Rectal smooth muscle tissue (tissue), 1 donor: Measurements from ENCODE around the gene BRD3.

Source experiments
- H3K27ac ChIP-seq: one replicate; pipeline ENCODE4 v1.7.0; 2013; ENCODE audit warnings: low read depth, low read length, inconsistent platforms
- H3K27me3 ChIP-seq: one replicate; pipeline ENCODE4 v1.7.0; 2013; ENCODE audit warnings: low read length; ENCODE audit not compliant: control insufficient read depth, insufficient read depth
- H3K36me3 ChIP-seq: one replicate; pipeline ENCODE4 v1.7.0; 2013; ENCODE audit warnings: low read length; ENCODE audit not compliant: control insufficient read depth, insufficient read depth
- H3K4me1 ChIP-seq: one replicate; pipeline ENCODE4 v1.7.0; 2013; ENCODE audit warnings: low read length; ENCODE audit not compliant: control insufficient read depth, insufficient read depth
- H3K4me3 ChIP-seq: one replicate; pipeline ENCODE4 v1.7.0; 2013; ENCODE audit warnings: low read length
- H3K9ac ChIP-seq: one replicate; pipeline ENCODE4 v1.7.0; 2013; ENCODE audit warnings: low read length

BRD3 gene

GRCh38 chr9:134027561-134027960, 40.3 kb downstream of the BRD3 start:
- H3K4me3 ChIP-seq, result no peak overlapping the region
- H3K27ac ChIP-seq, result no peak overlapping the region
- H3K27me3 ChIP-seq, result no peaks in the 10 kb centered on the region
- H3K4me1 ChIP-seq, result peaks cover 9% of the 10 kb centered on the region
- no peak overlapping the region for H3K9ac ChIP-seq
- peaks cover 13% of the 10 kb centered on the region for H3K36me3 ChIP-seq

DNA sequence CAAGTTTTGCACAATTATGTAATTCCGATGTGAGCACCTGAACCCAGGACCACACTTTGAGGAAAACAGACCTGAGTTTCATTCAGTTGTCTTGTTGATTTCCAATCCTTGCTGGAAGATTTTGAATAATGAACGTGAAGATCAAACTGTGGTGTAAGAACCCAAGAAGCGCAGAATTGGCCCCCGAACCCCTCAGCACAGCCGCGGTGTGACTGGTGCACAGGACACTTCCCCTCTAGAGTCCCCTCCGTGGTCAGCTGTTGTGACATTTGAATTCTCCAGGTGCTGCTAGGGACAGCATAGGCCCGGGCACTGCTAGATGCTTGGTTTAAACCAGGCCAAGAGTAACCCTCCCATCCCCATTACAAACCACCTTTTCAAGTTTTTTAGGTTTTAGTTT, 40.8 kb downstream of the BRD3 start:
- Histone ChIP-seq H3K4me3 (no peak overlapping the region), H3K27me3 (no peaks in the 10 kb centered on the region), H3K9ac (no peak overlapping the region), H3K27ac (no peak overlapping the region), H3K36me3 (peaks cover 13% of the 10 kb centered on the region), H3K4me1 (peaks cover 9% of the 10 kb centered on the region)

DNA sequence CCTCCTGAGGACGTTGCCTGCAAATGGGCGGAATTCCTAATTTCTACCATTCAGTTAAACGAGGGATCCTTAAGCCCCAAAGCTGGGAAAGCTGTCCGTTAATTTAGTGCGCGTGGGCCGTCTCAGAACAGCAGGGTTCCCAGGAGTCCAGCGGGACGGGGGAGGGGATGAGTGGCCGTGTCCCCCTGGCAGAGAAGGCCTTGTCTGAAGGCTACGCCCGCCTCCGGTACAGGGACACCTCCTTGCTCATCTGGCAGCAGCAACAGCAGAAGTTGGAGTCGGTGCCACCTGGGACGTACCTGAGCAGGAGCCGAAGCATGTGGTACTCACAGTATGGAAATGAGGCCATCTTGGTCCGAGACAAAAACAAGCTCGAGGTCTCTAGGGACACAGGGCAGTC, 41.2 kb downstream of the BRD3 start:
- Histone ChIP-seq H3K9ac (no peak overlapping the region), H3K4me3 (no peak overlapping the region)

GRCh38 chr9:134025606-134026541, 42.0 kb downstream of the BRD3 start:
- Histone ChIP-seq H3K9ac (no peak overlapping the region), H3K27me3 (no peaks in the 10 kb centered on the region), H3K4me3 (peak overlapping the region; percentile 87), H3K36me3 (peaks cover 7% of the 10 kb centered on the region), H3K27ac (peak overlapping the region; percentile 55), H3K4me1 (peaks cover 9% of the 10 kb centered on the region)

More for the DNA sequence above, 41.2 kb downstream of the BRD3 start:
- H3K27me3 ChIP-seq, result no peaks in the 10 kb centered on the region
- peaks cover 9% of the 10 kb centered on the region for H3K4me1 ChIP-seq
- H3K27ac ChIP-seq, result no peak overlapping the region
- peaks cover 11% of the 10 kb centered on the region for H3K36me3 ChIP-seq

- H3K4me3 ChIP-seq, result peak within 1 kb of the TSS; percentile 87
- peaks cover 9% of the 10 kb centered on the region for H3K4me1 ChIP-seq
- H3K36me3 ChIP-seq, result peaks cover 7% of the 10 kb centered on the region
- no peak within 1 kb of the TSS for H3K9ac ChIP-seq
- peak within 1 kb of the TSS; percentile 55 for H3K27ac ChIP-seq
- H3K27me3 ChIP-seq, result no peaks in the 10 kb centered on the region
Observed at GRCh38 chr9:134024828-134025605, 42.8 kb downstream of the BRD3 start, which contains the start of gene BRD3OS. Gene BRD3OS (plus strand): TSS chr9:134025481. CDS start chr9:134026748, 1,267 bp downstream.

DNA sequence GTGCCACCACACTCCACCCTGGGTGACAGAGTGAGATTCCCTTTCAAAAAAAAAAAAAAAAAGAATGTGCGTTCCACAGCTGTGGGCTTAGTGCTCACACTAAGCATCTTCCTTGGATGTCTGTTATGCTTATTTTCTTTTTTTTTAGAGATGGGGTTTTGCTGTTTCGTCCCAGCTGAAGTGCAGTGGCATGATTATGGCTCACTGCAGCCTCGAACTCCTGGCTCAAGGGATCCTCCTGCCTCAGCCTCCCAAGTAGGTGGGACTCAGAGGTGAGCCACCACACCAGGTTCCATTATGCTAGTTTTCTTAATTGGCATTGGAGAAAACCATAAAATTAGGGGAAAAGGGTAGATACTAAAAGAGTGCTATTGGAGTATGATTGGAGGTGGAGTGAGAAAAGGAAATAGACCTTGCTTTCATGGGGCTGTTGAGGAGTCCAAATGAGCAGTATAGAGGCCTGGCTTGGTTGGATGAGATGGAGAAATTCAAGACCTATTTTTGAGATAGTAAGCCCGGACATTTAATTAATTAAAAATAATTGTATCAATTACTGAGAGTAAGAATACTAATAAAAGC, 43.5 kb downstream of the BRD3 start:
- Histone ChIP-seq H3K9ac (no peak overlapping the region), H3K4me1 (peaks cover 9% of the 10 kb centered on the region), H3K4me3 (peak overlapping the region; percentile 70), H3K36me3 (peaks cover 7% of the 10 kb centered on the region), H3K27me3 (no peaks in the 10 kb centered on the region), H3K27ac (no peak overlapping the region)

GRCh38 chr9:134014946-134015345, 52.9 kb downstream of the BRD3 start:
- no peak overlapping the region for H3K9ac ChIP-seq
- H3K27me3 ChIP-seq, result no peaks in the 10 kb centered on the region
- no peaks in the 10 kb centered on the region for H3K36me3 ChIP-seq
- no peak overlapping the region for H3K4me3 ChIP-seq
- no peak overlapping the region for H3K27ac ChIP-seq
- H3K4me1 ChIP-seq, result no peaks in the 10 kb centered on the region

GRCh38 chr9:134011401-134011800, 56.4 kb downstream of the BRD3 start:
- no peaks in the 10 kb centered on the region for H3K36me3 ChIP-seq
- H3K4me1 ChIP-seq, result no peaks in the 10 kb centered on the region
- H3K27ac ChIP-seq, result no peak overlapping the region
- no peak overlapping the region for H3K9ac ChIP-seq
- H3K27me3 ChIP-seq, result no peaks in the 10 kb centered on the region
- no peak overlapping the region for H3K4me3 ChIP-seq

- no peaks in the 10 kb centered on the region for H3K36me3 ChIP-seq
- no peaks in the 10 kb centered on the region for H3K4me1 ChIP-seq
- no peak overlapping the region for H3K27ac ChIP-seq
- H3K27me3 ChIP-seq, result no peaks in the 10 kb centered on the region
- no peak overlapping the region for H3K9ac ChIP-seq
- H3K4me3 ChIP-seq, result no peak overlapping the region
Observed at GRCh38 chr9:134010310-134011173, 57.3 kb downstream of the BRD3 start.

GRCh38 chr9:134007571-134007970, 60.3 kb downstream of the BRD3 start:
- Histone ChIP-seq H3K4me3 (no peak overlapping the region), H3K36me3 (no peaks in the 10 kb centered on the region), H3K27me3 (peaks cover 3% of the 10 kb centered on the region), H3K27ac (no peak overlapping the region), H3K4me1 (no peaks in the 10 kb centered on the region), H3K9ac (no peak overlapping the region)

- Histone ChIP-seq H3K27ac (no peak overlapping the region), H3K9ac (no peak overlapping the region), H3K36me3 (no peaks in the 10 kb centered on the region), H3K4me1 (no peaks in the 10 kb centered on the region), H3K27me3 (peaks cover 3% of the 10 kb centered on the region), H3K4me3 (no peak overlapping the region)
Observed at GRCh38 chr9:134007150-134007549, 60.7 kb downstream of the BRD3 start.
